HEK293 (cell line): ENCODE results near the gene PIK3R6.

ENCODE experiments used
- IKZF3 ChIP-seq: fragments of 450-650 bp; IDR thresholded peaks from 2 replicates; pipeline ENCODE4 v1.5.0; 2018; ENCODE audit warnings: missing biosample characterization, mild to moderate bottlenecking, missing genetic modification characterization, moderate library complexity
- ZBTB20 ChIP-seq: fragments of 450-650 bp; formaldehyde crosslinking; IDR thresholded peaks from 2 replicates; pipeline ENCODE4 v1.5.1; 2016; ENCODE audit warnings: missing biosample characterization, missing genetic modification characterization
- ZNF2 ChIP-seq: fragments of 450-650 bp; formaldehyde crosslinking; IDR thresholded peaks from 2 replicates; pipeline ENCODE4 v1.5.1; 2016; ENCODE audit warnings: missing biosample characterization, missing genetic modification characterization
- ZNF24 ChIP-seq: fragments of 450-650 bp; formaldehyde crosslinking; IDR thresholded peaks from 2 replicates; pipeline ENCODE4 v1.5.1; 2016; ENCODE audit warnings: missing biosample characterization, missing genetic modification characterization
- ZNF571 ChIP-seq: fragments of 450-650 bp; formaldehyde crosslinking; IDR thresholded peaks from 2 replicates; pipeline ENCODE4 v1.5.0; 2017; ENCODE audit warnings: missing biosample characterization, missing genetic modification characterization
- ZNF701 ChIP-seq: fragments of 450-650 bp; formaldehyde crosslinking; IDR thresholded peaks from 2 replicates; pipeline ENCODE4 v1.5.1; 2016; ENCODE audit warnings: missing biosample characterization, missing genetic modification characterization
- ZNF792 ChIP-seq: fragments of 450-650 bp; formaldehyde crosslinking; IDR thresholded peaks from 2 replicates; pipeline ENCODE4 v1.5.1; 2016; ENCODE audit warnings: missing biosample characterization, missing genetic modification characterization
- ZNF837 ChIP-seq: fragments of 450-650 bp; formaldehyde crosslinking; IDR thresholded peaks from 2 replicates; pipeline ENCODE4 v1.5.1; 2016; ENCODE audit warnings: missing biosample characterization, missing genetic modification characterization
- TF ChIP-seq, protein P1 (sequence below): fragments of 450-650 bp; formaldehyde crosslinking; IDR thresholded peaks from 2 replicates; pipeline ENCODE4 v1.5.1; 2016; ENCODE audit warnings: missing biosample characterization, missing genetic modification characterization
- TF ChIP-seq, protein P2 (sequence below): fragments of 450-650 bp; formaldehyde crosslinking; IDR thresholded peaks from 2 replicates; pipeline ENCODE4 v1.5.1; 2016; ENCODE audit warnings: missing biosample characterization, missing genetic modification characterization
- TF ChIP-seq, protein P3 (sequence below): fragments of 450-650 bp; formaldehyde crosslinking; IDR thresholded peaks from 2 replicates; pipeline ENCODE4 v1.5.1; 2017; ENCODE audit warnings: missing biosample characterization, missing genetic modification characterization
- TF ChIP-seq, protein P4 (sequence below): fragments of 450-650 bp; formaldehyde crosslinking; IDR thresholded peaks from 2 replicates; pipeline ENCODE4 v1.5.1; 2016; ENCODE audit warnings: missing biosample characterization, missing genetic modification characterization

DNA sequence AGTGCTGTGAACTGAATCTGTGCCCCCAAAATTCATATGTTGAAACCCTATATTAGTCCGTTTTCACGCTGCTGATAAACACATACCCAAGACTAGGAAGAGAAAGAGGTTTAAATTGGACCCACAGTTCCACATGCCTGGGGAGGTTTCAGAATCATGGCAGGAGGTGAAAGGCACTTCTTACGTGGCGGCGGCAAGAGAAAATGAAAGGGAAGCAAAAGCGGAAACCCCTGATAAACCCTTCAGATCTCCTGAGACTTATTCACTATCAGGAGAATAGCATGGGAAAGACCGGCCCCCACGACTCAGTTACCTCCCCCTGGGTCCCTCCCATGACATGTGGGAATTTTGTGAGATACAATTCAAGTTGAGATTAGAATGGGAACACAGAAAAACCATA is 105.5 kb downstream of the PIK3R6 start:
- TF ChIP-seq ZNF837 (tag by site-specific recombination) (no peak), ZNF792 (tag by site-specific recombination) (no peak), ZBTB20 (no peak), ZNF24 (tag by site-specific recombination) (no peak), ZNF571 (tag by site-specific recombination) (no peak), ZNF2 (tag by site-specific recombination) (no peak), ZNF701 (tag by site-specific recombination) (no peak), IKZF3 (no peak)
- TF ChIP-seq, protein P1, sequence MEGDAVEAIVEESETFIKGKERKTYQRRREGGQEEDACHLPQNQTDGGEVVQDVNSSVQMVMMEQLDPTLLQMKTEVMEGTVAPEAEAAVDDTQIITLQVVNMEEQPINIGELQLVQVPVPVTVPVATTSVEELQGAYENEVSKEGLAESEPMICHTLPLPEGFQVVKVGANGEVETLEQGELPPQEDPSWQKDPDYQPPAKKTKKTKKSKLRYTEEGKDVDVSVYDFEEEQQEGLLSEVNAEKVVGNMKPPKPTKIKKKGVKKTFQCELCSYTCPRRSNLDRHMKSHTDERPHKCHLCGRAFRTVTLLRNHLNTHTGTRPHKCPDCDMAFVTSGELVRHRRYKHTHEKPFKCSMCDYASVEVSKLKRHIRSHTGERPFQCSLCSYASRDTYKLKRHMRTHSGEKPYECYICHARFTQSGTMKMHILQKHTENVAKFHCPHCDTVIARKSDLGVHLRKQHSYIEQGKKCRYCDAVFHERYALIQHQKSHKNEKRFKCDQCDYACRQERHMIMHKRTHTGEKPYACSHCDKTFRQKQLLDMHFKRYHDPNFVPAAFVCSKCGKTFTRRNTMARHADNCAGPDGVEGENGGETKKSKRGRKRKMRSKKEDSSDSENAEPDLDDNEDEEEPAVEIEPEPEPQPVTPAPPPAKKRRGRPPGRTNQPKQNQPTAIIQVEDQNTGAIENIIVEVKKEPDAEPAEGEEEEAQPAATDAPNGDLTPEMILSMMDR (tag by site-specific recombination) = no peak
- TF ChIP-seq, protein P2, sequence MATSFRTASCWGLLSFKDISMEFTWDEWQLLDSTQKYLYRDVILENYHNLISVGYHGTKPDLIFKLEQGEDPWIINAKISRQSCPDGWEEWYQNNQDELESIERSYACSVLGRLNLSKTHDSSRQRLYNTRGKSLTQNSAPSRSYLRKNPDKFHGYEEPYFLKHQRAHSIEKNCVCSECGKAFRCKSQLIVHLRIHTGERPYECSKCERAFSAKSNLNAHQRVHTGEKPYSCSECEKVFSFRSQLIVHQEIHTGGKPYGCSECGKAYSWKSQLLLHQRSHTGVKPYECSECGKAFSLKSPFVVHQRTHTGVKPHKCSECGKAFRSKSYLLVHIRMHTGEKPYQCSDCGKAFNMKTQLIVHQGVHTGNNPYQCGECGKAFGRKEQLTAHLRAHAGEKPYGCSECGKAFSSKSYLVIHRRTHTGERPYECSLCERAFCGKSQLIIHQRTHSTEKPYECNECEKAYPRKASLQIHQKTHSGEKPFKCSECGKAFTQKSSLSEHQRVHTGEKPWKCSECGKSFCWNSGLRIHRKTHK = no peak
- TF ChIP-seq, protein P3, sequence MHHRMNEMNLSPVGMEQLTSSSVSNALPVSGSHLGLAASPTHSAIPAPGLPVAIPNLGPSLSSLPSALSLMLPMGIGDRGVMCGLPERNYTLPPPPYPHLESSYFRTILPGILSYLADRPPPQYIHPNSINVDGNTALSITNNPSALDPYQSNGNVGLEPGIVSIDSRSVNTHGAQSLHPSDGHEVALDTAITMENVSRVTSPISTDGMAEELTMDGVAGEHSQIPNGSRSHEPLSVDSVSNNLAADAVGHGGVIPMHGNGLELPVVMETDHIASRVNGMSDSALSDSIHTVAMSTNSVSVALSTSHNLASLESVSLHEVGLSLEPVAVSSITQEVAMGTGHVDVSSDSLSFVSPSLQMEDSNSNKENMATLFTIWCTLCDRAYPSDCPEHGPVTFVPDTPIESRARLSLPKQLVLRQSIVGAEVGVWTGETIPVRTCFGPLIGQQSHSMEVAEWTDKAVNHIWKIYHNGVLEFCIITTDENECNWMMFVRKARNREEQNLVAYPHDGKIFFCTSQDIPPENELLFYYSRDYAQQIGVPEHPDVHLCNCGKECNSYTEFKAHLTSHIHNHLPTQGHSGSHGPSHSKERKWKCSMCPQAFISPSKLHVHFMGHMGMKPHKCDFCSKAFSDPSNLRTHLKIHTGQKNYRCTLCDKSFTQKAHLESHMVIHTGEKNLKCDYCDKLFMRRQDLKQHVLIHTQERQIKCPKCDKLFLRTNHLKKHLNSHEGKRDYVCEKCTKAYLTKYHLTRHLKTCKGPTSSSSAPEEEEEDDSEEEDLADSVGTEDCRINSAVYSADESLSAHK (tag by site-specific recombination) = no peak
- TF ChIP-seq, protein P4, sequence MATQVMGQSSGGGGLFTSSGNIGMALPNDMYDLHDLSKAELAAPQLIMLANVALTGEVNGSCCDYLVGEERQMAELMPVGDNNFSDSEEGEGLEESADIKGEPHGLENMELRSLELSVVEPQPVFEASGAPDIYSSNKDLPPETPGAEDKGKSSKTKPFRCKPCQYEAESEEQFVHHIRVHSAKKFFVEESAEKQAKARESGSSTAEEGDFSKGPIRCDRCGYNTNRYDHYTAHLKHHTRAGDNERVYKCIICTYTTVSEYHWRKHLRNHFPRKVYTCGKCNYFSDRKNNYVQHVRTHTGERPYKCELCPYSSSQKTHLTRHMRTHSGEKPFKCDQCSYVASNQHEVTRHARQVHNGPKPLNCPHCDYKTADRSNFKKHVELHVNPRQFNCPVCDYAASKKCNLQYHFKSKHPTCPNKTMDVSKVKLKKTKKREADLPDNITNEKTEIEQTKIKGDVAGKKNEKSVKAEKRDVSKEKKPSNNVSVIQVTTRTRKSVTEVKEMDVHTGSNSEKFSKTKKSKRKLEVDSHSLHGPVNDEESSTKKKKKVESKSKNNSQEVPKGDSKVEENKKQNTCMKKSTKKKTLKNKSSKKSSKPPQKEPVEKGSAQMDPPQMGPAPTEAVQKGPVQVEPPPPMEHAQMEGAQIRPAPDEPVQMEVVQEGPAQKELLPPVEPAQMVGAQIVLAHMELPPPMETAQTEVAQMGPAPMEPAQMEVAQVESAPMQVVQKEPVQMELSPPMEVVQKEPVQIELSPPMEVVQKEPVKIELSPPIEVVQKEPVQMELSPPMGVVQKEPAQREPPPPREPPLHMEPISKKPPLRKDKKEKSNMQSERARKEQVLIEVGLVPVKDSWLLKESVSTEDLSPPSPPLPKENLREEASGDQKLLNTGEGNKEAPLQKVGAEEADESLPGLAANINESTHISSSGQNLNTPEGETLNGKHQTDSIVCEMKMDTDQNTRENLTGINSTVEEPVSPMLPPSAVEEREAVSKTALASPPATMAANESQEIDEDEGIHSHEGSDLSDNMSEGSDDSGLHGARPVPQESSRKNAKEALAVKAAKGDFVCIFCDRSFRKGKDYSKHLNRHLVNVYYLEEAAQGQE (tag by site-specific recombination) = no peak
